ENCODE results near the gene ZNF468. TPM values are rescaled to one million over a fixed set of nuclear protein-coding genes. Genes with fewer than 3 reads are reported as not detected.
"Not testable (repeated sequence)": the region's sequence is repeated elsewhere in the genome, so short reads cannot be mapped to it uniquely, and the experiment has no call there.

Gene ZNF468
- total RNA-seq, 6 donors from 2014 or later: 7.3 to 37.7 (median 19.6) TPM

DNA sequence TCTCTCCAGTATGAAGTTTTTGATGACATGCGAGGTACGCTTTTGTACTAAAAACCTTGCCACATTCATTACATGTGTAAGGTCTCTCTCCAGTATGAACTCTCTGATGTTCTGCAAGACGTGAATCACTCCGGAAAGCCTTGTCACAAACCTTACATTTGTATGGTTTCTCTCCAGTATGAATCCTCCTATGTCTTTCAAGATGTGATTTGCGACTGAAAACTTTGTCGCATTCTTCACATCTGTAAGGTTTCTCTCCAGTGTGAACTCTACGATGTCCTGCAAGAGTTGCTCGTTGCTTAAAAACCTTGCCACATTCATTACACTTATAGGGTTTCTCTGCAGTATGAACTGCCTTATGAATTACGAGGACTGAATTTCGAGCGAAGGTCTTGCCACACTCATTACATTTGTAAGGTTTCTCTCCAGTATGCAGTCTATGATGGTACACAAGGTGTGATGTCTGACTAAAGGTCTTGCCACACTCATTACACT, 23.5 kb upstream of the ZNF468 start:
- TF ChIP-seq, protein P1, sequence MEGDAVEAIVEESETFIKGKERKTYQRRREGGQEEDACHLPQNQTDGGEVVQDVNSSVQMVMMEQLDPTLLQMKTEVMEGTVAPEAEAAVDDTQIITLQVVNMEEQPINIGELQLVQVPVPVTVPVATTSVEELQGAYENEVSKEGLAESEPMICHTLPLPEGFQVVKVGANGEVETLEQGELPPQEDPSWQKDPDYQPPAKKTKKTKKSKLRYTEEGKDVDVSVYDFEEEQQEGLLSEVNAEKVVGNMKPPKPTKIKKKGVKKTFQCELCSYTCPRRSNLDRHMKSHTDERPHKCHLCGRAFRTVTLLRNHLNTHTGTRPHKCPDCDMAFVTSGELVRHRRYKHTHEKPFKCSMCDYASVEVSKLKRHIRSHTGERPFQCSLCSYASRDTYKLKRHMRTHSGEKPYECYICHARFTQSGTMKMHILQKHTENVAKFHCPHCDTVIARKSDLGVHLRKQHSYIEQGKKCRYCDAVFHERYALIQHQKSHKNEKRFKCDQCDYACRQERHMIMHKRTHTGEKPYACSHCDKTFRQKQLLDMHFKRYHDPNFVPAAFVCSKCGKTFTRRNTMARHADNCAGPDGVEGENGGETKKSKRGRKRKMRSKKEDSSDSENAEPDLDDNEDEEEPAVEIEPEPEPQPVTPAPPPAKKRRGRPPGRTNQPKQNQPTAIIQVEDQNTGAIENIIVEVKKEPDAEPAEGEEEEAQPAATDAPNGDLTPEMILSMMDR (IDR thresholded peaks at IDR 0.05): no peak
- TF ChIP-seq POLR2AphosphoS5 (IDR thresholded peaks at IDR 0.05): no peak
- TF ChIP-seq POLR2A (IDR thresholded peaks at IDR 0.05): no peak
- no peak for TF ChIP-seq EP300 (IDR thresholded peaks at IDR 0.05)
- no peaks in the 10 kb centered on the region for H3K27me3 ChIP-seq
- H3K36me3 ChIP-seq: peaks cover 36 to 80% (median 63%) of the 10 kb centered on the region in 4 donors
- no peaks in the 10 kb centered on the region for H3K4me1 ChIP-seq
- no peak overlapping the region for H3K27ac ChIP-seq
- DNase-seq (no peak), ATAC-seq (ENCODE audit: low FRiP score in 2 of 2) (no peak)
- no peak overlapping the region for H3K4me3 ChIP-seq
- WGBS, 2 donors: 89 to 97% methylated on average over 11 of the region's 11 CpGs
- H3K9me3 ChIP-seq: peaks cover 11 to 77% (median 66%) of the 10 kb centered on the region in 4 donors

DNA sequence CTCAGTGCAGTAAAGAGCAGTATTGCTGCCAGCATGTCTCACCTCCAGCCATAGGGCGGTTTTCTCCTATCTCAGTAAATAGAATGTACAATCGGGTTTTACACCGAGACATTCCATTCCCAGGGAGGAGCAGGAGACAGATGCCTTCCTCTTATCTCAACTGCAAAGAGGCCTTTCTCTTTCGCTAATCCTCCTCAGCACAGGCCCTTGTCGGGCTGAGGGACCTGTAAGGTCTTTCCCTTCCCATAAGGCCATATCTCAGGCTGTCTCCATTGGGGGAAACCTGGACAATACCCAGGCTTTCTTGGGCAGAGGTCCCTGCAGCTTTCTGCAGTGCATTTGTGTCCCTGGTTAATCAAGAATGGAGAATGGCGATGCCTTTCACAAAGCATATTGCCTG, 15.6 kb upstream of the ZNF468 start:
- not testable (repeated sequence) for ATAC-seq (ENCODE audit: low FRiP score in 2 of 2); DNase-seq; H3K4me3 ChIP-seq; H3K27me3 ChIP-seq; H3K4me1 ChIP-seq; H3K36me3 ChIP-seq; H3K27ac ChIP-seq
- WGBS, 2 donors: 67 to 78% methylated on average over 6 of the region's 6 CpGs
- H3K9me3 ChIP-seq: peaks cover 0 to 12% (median 6%) of the 10 kb centered on the region in 4 donors

DNA sequence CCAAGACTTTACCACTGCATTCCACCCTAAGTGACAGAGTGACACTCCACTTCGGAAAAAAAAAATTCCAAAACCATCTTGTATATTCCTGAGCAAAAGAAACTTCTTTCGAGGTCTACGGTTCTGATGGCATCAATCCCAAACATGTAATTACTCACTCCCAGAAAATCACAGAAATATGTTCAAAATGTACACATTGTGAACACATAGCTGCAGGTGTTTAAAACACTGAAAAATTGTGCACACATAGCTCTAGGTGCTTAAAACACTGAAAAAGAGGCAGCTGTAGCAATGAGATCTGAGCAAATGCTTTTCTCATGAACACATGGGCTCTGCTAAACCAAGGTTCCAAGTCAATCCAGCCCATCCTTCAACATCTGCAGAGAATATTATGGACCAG, 14.0 kb upstream of the ZNF468 start:
- ATAC-seq (ENCODE audit: low FRiP score in 2 of 2) (no peak), DNase-seq (no peak)
- H3K36me3 ChIP-seq: no peaks in the 10 kb centered on the region
- no peak overlapping the region for H3K27ac ChIP-seq
- H3K9me3 ChIP-seq: peaks cover 0 to 7% (median 1%) of the 10 kb centered on the region in 4 donors
- H3K4me1 ChIP-seq: no peaks in the 10 kb centered on the region
- no peaks in the 10 kb centered on the region for H3K27me3 ChIP-seq
- H3K4me3 ChIP-seq: no peak overlapping the region
- WGBS, 2 donors: 78 to 93% methylated on average over 3 of the region's 3 CpGs
- TF ChIP-seq, protein P1 (IDR thresholded peaks at IDR 0.05): no peak
- TF ChIP-seq POLR2AphosphoS5 (IDR thresholded peaks at IDR 0.05): no peak
- no peak for TF ChIP-seq POLR2A (IDR thresholded peaks at IDR 0.05)
- TF ChIP-seq EP300 (IDR thresholded peaks at IDR 0.05): no peak

DNA sequence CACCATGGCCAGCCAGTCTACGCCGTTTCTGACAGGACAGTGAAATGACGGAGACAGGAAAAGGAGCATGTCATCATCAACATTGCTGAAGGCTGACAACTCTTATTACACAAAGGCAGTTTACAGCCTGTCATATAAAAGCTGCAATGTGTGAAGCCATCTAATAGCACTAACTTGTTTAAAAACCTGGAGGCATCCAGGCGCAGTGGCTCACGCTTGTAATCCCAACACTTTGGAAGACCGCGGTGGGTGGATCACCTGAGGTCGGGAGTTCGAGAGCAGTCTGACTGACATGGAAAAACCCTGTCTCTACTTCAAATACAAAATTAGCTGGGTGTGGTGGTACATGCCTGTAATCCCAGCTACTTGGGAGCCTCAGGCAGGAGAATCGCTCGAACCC, 10.6 kb upstream of the ZNF468 start:
- 95 to 96% methylated on average over 11 of the region's 11 CpGs for WGBS, 2 donors
- not testable (repeated sequence) for H3K36me3 ChIP-seq; H3K4me3 ChIP-seq; H3K4me1 ChIP-seq; ATAC-seq (ENCODE audit: low FRiP score in 2 of 2); H3K27ac ChIP-seq; DNase-seq; H3K9me3 ChIP-seq; H3K27me3 ChIP-seq

DNA sequence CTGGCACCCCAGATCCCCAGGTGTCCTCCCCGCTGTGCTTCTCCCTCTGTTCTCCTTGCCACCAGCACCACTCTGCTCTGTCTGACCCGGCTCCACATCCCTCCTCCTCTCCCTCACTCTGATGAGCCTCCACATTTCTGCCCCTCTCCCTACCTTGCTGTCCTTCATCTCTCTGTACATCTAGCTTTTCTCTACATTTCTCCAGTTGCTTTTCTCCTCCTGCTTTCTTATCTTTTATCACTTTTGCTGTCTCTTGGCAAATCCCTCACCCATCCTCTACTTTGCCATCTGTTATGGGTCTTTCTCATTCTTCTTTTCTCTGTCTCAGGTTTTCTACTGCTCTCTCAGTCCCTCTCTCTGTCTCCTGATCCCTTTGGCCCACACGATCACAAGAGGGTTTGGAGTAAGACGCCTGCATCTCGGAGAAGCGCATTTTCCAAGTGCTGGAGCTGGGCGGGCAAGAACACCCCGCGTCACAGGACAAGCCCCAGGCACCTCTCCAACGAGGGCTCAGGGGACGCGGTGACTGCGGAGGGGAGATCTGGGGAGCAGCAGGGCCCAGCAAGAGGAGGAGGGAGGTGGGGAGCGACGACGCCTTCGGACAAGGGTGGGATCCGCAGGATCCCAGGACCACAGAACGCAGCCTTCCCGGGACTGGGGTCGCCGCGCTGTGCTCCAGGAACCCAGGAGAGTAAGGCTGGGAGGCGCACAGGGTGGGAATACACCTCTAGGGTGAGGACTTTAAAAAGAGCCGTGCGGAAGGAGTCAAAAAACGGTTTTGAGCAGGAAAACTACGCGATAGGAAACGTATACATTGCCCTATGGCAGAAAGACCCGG, 660 bp downstream of the ZNF468 start:
- H3K27ac ChIP-seq: peak overlapping the region; percentile 62 to 67 (median 65)
- DNase-seq: peak in 1 of 2 donors; percentile 37
- peaks cover 2 to 11% (median 8%) of the 10 kb centered on the region in 4 donors for H3K4me1 ChIP-seq
- 5% methylated on average over 30 to 31 of the region's 31 CpGs for WGBS, 2 donors
- H3K4me3 ChIP-seq: peak overlapping the region; percentile 66 to 80 (median 71)
- not testable (repeated sequence) for H3K27me3 ChIP-seq, H3K9me3 ChIP-seq
- peaks cover 7 to 21% (median 15%) of the 10 kb centered on the region in 4 donors for H3K36me3 ChIP-seq
- peak; percentile 39 to 69 for ATAC-seq (ENCODE audit: low FRiP score in 2 of 2)

DNA sequence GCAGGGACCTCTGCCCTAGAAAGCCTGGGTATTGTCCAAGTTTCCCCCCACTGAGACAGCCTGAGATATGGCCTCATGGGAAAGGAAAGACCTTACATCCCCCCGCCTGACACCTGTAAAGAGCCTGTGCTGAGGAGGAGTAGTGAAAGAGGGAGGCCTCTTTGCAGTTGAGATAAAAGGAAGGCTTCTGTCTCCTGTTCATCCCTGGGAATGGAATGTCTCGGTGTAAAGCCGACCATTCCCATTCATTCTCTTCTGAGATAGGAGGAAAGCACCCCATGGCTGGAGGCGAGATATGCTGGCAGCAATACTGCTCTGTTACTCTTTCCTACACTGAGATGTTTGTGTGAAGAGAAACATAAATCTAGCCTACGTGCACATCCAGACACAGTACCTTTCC, 10.1 kb downstream of the ZNF468 start:
- H3K9me3 ChIP-seq: peaks cover 4 to 49% (median 31%) of the 10 kb centered on the region in 4 donors
- H3K36me3 ChIP-seq: peaks cover 61 to 98% (median 75%) of the 10 kb centered on the region in 4 donors
- ATAC-seq (ENCODE audit: low FRiP score in 2 of 2); DNase-seq; H3K4me1 ChIP-seq; H3K4me3 ChIP-seq; H3K27me3 ChIP-seq; H3K27ac ChIP-seq: not testable (repeated sequence)
- WGBS, 2 donors: 86% methylated on average over 4 to 5 of the region's 5 CpGs

DNA sequence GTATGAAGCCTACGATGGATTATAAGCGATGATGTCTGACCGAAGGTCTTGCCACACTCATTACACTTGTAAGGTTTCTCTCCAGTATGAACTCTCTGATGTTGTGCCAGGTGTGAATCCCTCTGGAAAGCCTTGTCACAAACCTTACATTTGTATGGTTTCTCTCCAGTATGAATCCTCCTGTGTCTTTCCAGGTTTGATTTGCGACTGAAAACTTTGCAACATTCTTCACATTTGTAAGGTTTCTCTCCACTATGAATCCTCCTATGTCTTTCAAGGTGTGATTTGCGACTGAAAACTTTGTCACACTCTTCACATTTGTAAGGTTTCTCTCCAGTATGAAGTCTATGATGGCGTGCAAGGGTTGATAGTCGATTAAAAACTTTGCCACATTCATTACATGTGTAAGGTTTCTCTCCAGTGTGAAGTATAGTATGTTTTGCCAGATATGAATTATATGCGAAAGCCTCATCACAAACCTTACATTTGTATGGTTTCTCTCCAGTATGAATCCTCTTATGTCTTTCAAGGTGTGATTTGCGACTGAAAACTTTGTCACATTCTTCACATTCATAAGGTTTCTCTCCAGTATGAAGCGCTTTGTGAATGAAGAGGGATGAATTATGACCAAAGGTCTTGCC, 16.5 kb downstream of the ZNF468 start:
- not testable (repeated sequence) for H3K27ac ChIP-seq; ATAC-seq (ENCODE audit: low FRiP score in 2 of 2)

DNA sequence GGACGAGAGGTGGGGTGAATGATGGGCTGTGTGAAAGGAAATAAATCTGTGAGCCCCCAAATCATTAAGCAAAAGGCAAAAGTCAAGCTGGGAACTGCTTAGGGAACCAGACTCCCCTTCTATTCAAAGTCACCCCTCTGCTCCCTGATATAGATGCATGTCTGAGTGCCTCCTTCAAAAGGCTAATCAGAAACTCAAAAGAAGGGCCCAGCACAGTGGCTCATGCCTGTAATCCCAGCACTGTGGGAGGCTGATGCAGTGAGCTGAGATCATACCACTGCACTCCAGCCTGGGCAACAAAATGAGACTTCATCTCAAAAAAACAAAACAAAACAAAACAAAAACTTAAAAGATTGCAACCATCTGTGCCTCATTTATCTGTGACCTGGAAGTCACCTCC, 23.1 kb downstream of the ZNF468 start:
- not testable (repeated sequence) for H3K4me1 ChIP-seq; H3K27me3 ChIP-seq; DNase-seq; ATAC-seq (ENCODE audit: low FRiP score in 2 of 2); H3K27ac ChIP-seq; H3K4me3 ChIP-seq
- peaks cover 0 to 56% (median 31%) of the 10 kb centered on the region in 4 donors for H3K9me3 ChIP-seq
- 50 to 67% methylated on average over 1 of the region's 1 CpG for WGBS, 2 donors
- peaks cover 0 to 17% (median 2%) of the 10 kb centered on the region in 4 donors for H3K36me3 ChIP-seq

More for the DNA sequence above, 16.5 kb downstream of the ZNF468 start:
- peaks cover 50 to 84% (median 63%) of the 10 kb centered on the region in 4 donors for H3K36me3 ChIP-seq
- not testable (repeated sequence) for H3K4me1 ChIP-seq, H3K27me3 ChIP-seq, DNase-seq, H3K4me3 ChIP-seq
- H3K9me3 ChIP-seq: peaks cover 23 to 98% (median 83%) of the 10 kb centered on the region in 4 donors
- WGBS, 2 donors: 91 to 98% methylated on average over 8 to 10 of the region's 10 CpGs

DNA sequence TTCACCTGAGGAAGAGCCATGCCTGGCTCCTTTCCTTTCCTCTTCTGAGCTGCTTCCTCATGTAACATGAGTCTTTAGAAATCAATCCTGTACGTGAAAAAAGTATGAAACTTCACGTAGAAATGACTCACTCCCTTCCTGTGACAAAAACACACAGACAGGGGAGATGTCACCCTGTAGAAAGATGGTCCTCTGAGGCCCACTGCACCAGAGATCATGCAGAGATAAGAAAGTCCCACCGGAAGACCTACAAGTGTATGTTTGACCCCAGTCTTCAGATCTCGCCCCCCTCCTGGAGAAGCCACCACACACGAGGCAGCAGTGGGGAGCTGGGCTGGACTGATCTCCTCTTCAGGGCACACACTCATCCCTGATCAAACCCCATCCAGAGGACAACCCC, 23.9 kb downstream of the ZNF468 start:
- H3K9me3 ChIP-seq: peaks cover 0 to 48% (median 23%) of the 10 kb centered on the region in 4 donors
- H3K36me3 ChIP-seq: peaks cover 0 to 12% (median 1%) of the 10 kb centered on the region in 4 donors
- WGBS, 2 donors: 57 to 64% methylated on average over 5 of the region's 5 CpGs
- H3K27me3 ChIP-seq; H3K27ac ChIP-seq; H3K4me1 ChIP-seq; ATAC-seq (ENCODE audit: low FRiP score in 2 of 2); DNase-seq; H3K4me3 ChIP-seq: not testable (repeated sequence)

DNA sequence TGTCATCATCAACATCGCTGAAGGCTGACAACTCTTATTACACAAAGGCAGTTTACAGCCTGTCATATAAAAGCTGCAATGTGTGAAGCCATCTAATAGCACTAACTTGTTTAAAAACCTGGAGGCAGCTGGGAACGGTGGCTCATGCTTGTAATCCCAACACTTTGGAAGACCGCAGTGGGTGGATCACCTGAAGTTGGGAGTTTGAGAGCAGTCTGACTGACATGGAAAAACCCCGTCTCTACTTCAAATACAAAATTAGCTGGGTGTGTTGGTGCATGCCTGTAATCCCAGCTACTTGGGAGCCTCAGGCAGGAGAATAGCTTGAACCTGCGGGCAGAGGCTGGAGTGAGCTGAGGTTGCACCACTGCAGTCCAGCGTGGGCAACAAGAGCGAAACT, 27.6 kb downstream of the ZNF468 start:
- not testable (repeated sequence) for H3K4me1 ChIP-seq; H3K4me3 ChIP-seq; DNase-seq; H3K36me3 ChIP-seq; H3K27ac ChIP-seq; H3K27me3 ChIP-seq; ATAC-seq (ENCODE audit: low FRiP score in 2 of 2)
- 92 to 95% methylated on average over 7 of the region's 7 CpGs for WGBS, 2 donors
- H3K9me3 ChIP-seq: peaks cover 0 to 38% (median 4%) of the 10 kb centered on the region in 4 donors
